ENCODE results near the gene ZNF451.

Gene ZNF451

GRCh38 chr6:57205550-57206328 lies 115.8 kb downstream of the ZNF451 start:
- DNase-seq = no peak

- no peak for DNase-seq
These were observed 117.2 kb downstream of the ZNF451 start for GRCh38 chr6:57207141-57207540.

GRCh38 chr6:57207872-57208271 lies 117.9 kb downstream of the ZNF451 start:
- no peak for DNase-seq

GRCh38 chr6:57209030-57209429 lies 119.0 kb downstream of the ZNF451 start:
- no peak for DNase-seq

- no peak for DNase-seq
These were observed 120.1 kb downstream of the ZNF451 start for GRCh38 chr6:57210060-57210459.

- DNase-seq = no peak
These were observed 125.3 kb downstream of the ZNF451 start for GRCh38 chr6:57215260-57215659.

GRCh38 chr6:57216235-57217101 lies 126.5 kb downstream of the ZNF451 start:
- no peak for DNase-seq

- DNase-seq = no peak
These were observed 127.3 kb downstream of the ZNF451 start for GRCh38 chr6:57217270-57217669.

Data from central memory CD4-positive, alpha-beta T cell (primary cell).